ENCODE data around the gene FAM117A. TPM values are rescaled to one million over a fixed set of nuclear protein-coding genes. Genes with fewer than 3 reads are reported as not detected.
"Not testable (repeated sequence)": the region's sequence is repeated elsewhere in the genome, so short reads cannot be mapped to it uniquely, and the experiment has no call there.

Gene FAM117A
- total and polyA plus RNA-seq, 4 donors: 8.6 to 20.9 (median 13.4) TPM

GRCh38 chr17:49728425-49728824 is 35.5 kb downstream of the FAM117A start:
- peaks cover 0 to 2% (median 0%) of the 10 kb centered on the region in 4 donors for H3K9me3 ChIP-seq (ENCODE audit: control insufficient read depth in 4 of 4, insufficient read depth in 3 of 4, low read length in 3 of 4)
- peaks cover 0 to 3% (median 0%) of the 10 kb centered on the region in 4 donors for H3K36me3 ChIP-seq (ENCODE audit: control insufficient read depth in 4 of 4, insufficient read depth in 4 of 4, low read length in 4 of 4)
- no peaks in the 10 kb centered on the region for H3K27me3 ChIP-seq (ENCODE audit: control insufficient read depth in 3 of 3, insufficient read depth in 3 of 3, low read length in 2 of 3)
- DNase-seq (no peak), ATAC-seq (ENCODE audit: insufficient read depth, low FRiP score) (no peak)
- no peak for TF ChIP-seq CTCF (IDR thresholded peaks at IDR 0.05; ENCODE audit: control extremely low read depth, extremely low read depth)
- peaks cover 5 to 19% (median 15%) of the 10 kb centered on the region in 5 donors for H3K4me1 ChIP-seq (ENCODE audit: control insufficient read depth in 5 of 5, insufficient read depth in 5 of 5, low read length in 5 of 5)
- WGBS, 2 donors: 35 to 68% methylated on average over 5 of the region's 5 CpGs
- no peak overlapping the region for H3K9ac ChIP-seq (ENCODE audit: insufficient read depth in 1 of 2, low read length in 2 of 2)
- H3K27ac ChIP-seq (ENCODE audit: low read depth in 1 of 2, low read length in 1 of 2): no peak overlapping the region
- H3K4me3 ChIP-seq: no peak overlapping the region

DNA sequence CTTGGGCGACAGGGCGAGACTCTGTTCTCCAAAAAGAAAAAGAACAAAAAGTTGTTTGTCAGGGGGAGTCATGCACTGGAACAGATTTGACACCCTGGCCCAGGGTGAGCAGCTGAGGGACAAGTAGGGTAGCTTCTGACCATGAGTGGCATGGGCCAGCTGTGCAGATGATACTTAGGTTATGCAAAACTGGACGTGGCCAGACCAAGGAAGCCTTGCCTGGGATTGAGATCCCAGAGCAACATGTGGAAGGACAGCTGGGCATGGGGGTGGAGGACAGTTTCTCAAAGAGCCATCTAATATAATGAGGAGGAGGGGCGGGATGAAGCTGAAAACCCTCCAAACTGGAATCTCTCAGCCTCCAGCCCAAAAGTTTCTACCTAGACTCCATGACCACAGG is 36.6 kb downstream of the FAM117A start:
- Histone ChIP-seq H3K27ac (ENCODE audit: low read depth in 1 of 2, low read length in 1 of 2) (no peak overlapping the region), H3K9me3 (ENCODE audit: control insufficient read depth in 4 of 4, insufficient read depth in 3 of 4, low read length in 3 of 4) (peaks cover 0 to 2% (median 0%) of the 10 kb centered on the region in 4 donors), H3K27me3 (ENCODE audit: control insufficient read depth in 3 of 3, insufficient read depth in 3 of 3, low read length in 2 of 3) (no peaks in the 10 kb centered on the region), H3K9ac (ENCODE audit: insufficient read depth in 1 of 2, low read length in 2 of 2) (no peak overlapping the region), H3K36me3 (ENCODE audit: control insufficient read depth in 4 of 4, insufficient read depth in 4 of 4, low read length in 4 of 4) (peaks cover 0 to 3% (median under 1%) of the 10 kb centered on the region in 4 donors), H3K4me3 (no peak overlapping the region), H3K4me1 (ENCODE audit: control insufficient read depth in 5 of 5, insufficient read depth in 5 of 5, low read length in 5 of 5) (peaks cover 5 to 29% (median 24%) of the 10 kb centered on the region in 5 donors)
- no peak for ATAC-seq (ENCODE audit: insufficient read depth, low FRiP score)
- no peak for DNase-seq
- no peak for TF ChIP-seq CTCF (IDR thresholded peaks at IDR 0.05; ENCODE audit: control extremely low read depth, extremely low read depth)
- 92% methylated on average over 4 of the region's 4 CpGs for WGBS, 2 donors

GRCh38 chr17:49725452-49726130 is 38.3 kb downstream of the FAM117A start:
- H3K27me3 ChIP-seq (ENCODE audit: control insufficient read depth in 3 of 3, insufficient read depth in 3 of 3, low read length in 2 of 3): no peaks in the 10 kb centered on the region
- H3K9ac ChIP-seq (ENCODE audit: insufficient read depth in 1 of 2, low read length in 2 of 2): no peak overlapping the region
- 87 to 91% methylated on average over 7 of the region's 7 CpGs for WGBS, 2 donors
- H3K4me1 ChIP-seq (ENCODE audit: control insufficient read depth in 5 of 5, insufficient read depth in 5 of 5, low read length in 5 of 5): peaks cover 8 to 27% (median 18%) of the 10 kb centered on the region in 5 donors
- no peak for DNase-seq
- peaks cover 0 to 2% (median 0%) of the 10 kb centered on the region in 4 donors for H3K9me3 ChIP-seq (ENCODE audit: control insufficient read depth in 4 of 4, insufficient read depth in 3 of 4, low read length in 3 of 4)
- H3K36me3 ChIP-seq (ENCODE audit: control insufficient read depth in 4 of 4, insufficient read depth in 4 of 4, low read length in 4 of 4): peaks cover 0 to 9% (median 6%) of the 10 kb centered on the region in 4 donors
- no peak overlapping the region for H3K27ac ChIP-seq (ENCODE audit: low read depth in 1 of 2, low read length in 1 of 2)
- no peak overlapping the region for H3K4me3 ChIP-seq
- TF ChIP-seq CTCF (IDR thresholded peaks at IDR 0.05; ENCODE audit: control extremely low read depth, extremely low read depth): no peak
- ATAC-seq (ENCODE audit: insufficient read depth, low FRiP score): no peak

DNA sequence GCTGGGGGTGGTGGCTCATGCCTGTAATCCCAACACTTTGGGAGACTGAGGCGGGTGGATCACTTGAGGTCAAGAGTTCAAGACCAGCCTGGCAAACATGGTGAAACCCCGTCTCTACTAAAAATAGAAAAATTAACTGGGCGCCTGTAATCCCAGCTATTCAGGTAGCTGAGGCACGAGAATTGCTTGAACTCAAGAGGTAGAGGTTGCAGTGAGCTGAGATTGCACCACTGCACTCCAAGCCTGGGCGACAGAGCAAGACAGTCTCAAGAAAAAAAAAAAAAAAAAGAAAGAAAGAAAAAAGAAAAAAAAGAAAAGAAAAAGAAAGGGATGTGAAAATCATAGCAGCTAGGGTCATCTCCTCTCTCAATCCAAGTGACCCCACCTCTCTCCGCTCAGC is 39.4 kb downstream of the FAM117A start:
- not testable (repeated sequence) for H3K9ac ChIP-seq (ENCODE audit: insufficient read depth in 1 of 2, low read length in 2 of 2); H3K9me3 ChIP-seq (ENCODE audit: control insufficient read depth in 4 of 4, insufficient read depth in 3 of 4, low read length in 3 of 4); H3K4me3 ChIP-seq; H3K27ac ChIP-seq (ENCODE audit: low read depth in 1 of 2, low read length in 1 of 2); DNase-seq; ATAC-seq (ENCODE audit: insufficient read depth, low FRiP score); H3K27me3 ChIP-seq (ENCODE audit: control insufficient read depth in 3 of 3, insufficient read depth in 3 of 3, low read length in 2 of 3)
- H3K36me3 ChIP-seq (ENCODE audit: control insufficient read depth in 4 of 4, insufficient read depth in 4 of 4, low read length in 4 of 4): peaks cover 0 to 16% (median 8%) of the 10 kb centered on the region in 4 donors
- H3K4me1 ChIP-seq (ENCODE audit: control insufficient read depth in 5 of 5, insufficient read depth in 5 of 5, low read length in 5 of 5): peaks cover 8 to 18% (median 14%) of the 10 kb centered on the region in 5 donors
- WGBS, 2 donors: 71 to 86% methylated on average over 6 of the region's 6 CpGs

Data from lung (tissue), 12 donors.